BLaER1 treated with 17β-estradiol and CSF1 and Interleukin-3, amounts not matched to agents 10 nM and 100 nM (cell line): ENCODE measurements around the gene DAPK2.
A peak's percentile ranks its signal among the peaks of the same experiment; 100 is the strongest.
"Not testable (repeated sequence)": the region's sequence is repeated elsewhere in the genome, so short reads cannot be mapped to it uniquely, and the experiment has no call there.

Source experiments
- H3K27ac ChIP-seq, 11 experiments: shearing (Covaris generic); formaldehyde crosslinking; 2 replicates each; pipeline ENCODE4 v1.8.1; 2022
- H3K27me3 ChIP-seq, 11 experiments: shearing (Covaris generic); formaldehyde crosslinking; 2 replicates each; pipeline ENCODE4 v1.8.1; 2022
- H3K36me3 ChIP-seq, 11 experiments: shearing (Covaris generic); formaldehyde crosslinking; 2 replicates each; pipeline ENCODE4 v1.8.1; 2022
- H3K4me1 ChIP-seq, 10 experiments: shearing (Covaris generic); formaldehyde crosslinking; 2 replicates each; pipeline ENCODE4 v1.8.1; 2022
- H3K4me2 ChIP-seq, 11 experiments: shearing (Covaris generic); formaldehyde crosslinking; 2 replicates each; pipeline ENCODE4 v1.8.1; 2022
- H3K4me3 ChIP-seq, 10 experiments: shearing (Covaris generic); formaldehyde crosslinking; 2 replicates each; pipeline ENCODE4 v1.8.1; 2022
- H3K9ac ChIP-seq, 11 experiments: shearing (Covaris generic); formaldehyde crosslinking; 2 replicates each; pipeline ENCODE4 v1.8.1; 2022
- H3K9me3 ChIP-seq, 11 experiments: shearing (Covaris generic); formaldehyde crosslinking; replicated peaks in 1 of 11; 2 replicates each; pipeline ENCODE4 v1.8.1; 2022
- H4K20me1 ChIP-seq, 11 experiments: shearing (Covaris generic); formaldehyde crosslinking; 2 replicates each; pipeline ENCODE4 v1.8.1; 2022
- Cebpa-rat ChIP-seq, 11 experiments: shearing (Covaris generic); IDR thresholded peaks; 2 replicates each; pipeline ENCODE4 v1.8.1; 2022

The DAPK2 gene

DNA sequence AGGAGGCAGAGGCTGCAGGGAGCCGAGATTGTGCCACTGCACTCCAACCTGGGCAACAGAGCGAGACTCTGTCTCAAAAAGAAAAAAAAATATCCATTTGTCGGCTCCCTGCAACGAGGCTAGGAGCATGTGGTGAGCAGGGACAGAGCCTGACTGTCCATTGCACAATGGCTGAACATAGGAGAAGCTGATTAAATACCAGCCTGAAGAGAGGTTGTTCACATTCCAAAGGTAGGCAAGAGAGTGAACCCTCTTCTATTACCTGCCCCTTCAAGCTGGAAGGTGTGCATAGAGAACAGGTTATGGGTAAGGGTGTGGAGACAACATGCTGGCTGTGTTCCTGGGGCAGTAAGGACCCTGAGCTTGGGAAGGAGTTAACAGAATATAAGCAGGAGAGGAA is 78.7 kb downstream of the DAPK2 start:
- no peak for TF ChIP-seq Cebpa-rat (IDR thresholded peaks at IDR 0.05)
- Histone ChIP-seq H3K4me3 (no peak overlapping the region), H3K4me2 (no peak overlapping the region), H3K27me3 (no peaks in the 10 kb centered on the region), H3K9me3 (peaks cover 27 to 37% (median 30%) of the 10 kb centered on the region in 11 experiments), H4K20me1 (no peaks in the 10 kb centered on the region), H3K9ac (no peak overlapping the region), H3K27ac (no peak overlapping the region), H3K4me1 (peaks cover 0 to 18% (median 13%) of the 10 kb centered on the region in 10 experiments; a peak in 12 of 20 replicates), H3K36me3 (no peaks in the 10 kb centered on the region)

DNA sequence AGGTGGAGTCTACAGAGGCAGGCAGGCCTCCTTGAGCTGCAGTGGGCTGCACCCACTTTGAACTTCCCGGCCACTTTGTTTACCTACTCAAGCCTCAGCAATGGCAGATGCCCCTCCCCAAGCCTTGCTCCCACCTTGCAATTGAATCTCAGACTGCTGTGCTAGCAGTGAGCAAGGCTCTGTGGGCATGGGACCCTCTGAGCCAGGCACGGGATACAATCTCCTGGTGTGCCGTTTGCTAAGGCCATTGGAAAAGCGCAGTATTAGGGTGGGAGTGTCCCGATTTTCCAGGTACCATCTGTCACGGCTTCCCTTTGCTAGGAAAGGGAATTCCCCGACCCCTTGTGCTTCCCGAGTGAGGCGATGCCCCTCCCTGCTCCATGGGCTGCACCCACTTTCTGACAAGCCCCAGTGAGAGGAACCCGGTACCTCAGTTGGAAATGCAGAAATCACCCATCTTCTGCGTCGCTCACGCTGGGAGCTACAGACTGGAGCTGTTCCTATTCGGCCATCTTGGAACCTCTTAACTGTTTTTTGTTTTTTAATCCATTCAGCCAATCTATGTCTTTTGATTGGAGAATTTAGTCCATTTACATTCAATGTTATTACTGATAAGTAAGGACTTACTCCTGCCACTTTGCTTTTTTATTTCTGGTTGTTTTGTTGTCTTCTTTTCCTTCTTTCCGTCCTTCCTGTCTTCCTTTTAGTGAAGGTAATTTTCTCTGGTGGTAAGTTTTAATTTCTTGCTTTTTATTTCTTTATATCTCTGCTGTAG is 83.2 kb downstream of the DAPK2 start:
- H3K27me3 ChIP-seq, H3K4me3 ChIP-seq, H3K4me2 ChIP-seq, H3K36me3 ChIP-seq, H4K20me1 ChIP-seq, H3K4me1 ChIP-seq, H3K9ac ChIP-seq, H3K27ac ChIP-seq: not testable (repeated sequence)
- peaks cover 27 to 42% (median 31%) of the 10 kb centered on the region in 11 experiments for H3K9me3 ChIP-seq

DNA sequence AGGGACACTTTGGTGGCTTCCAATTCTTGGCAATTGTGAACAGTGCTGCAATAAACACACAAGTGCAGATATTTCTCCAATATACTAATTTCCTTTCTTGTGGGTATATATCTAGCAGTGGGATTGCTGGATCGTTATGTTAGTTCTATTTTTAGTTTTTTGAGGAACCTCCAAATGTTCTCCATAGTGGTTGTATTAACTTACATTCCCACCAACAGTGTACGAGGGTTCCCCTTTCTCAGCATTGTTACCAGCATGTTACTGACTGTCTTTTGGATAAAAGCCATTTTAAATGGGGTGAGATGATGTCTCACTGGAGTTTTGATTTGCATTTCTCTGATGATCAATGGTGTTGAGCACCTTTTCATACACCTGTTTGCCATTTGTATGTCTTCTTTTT is 92.8 kb downstream of the DAPK2 start:
- Histone ChIP-seq H3K4me2 (peak overlapping the region in 4 of 11 experiments; percentile 11 to 47 (median 23); a peak in 4 of 22 replicates), H3K9me3 (peaks cover 0 to 14% (median 3%) of the 10 kb centered on the region in 11 experiments; a peak in 6 of 22 replicates), H3K9ac (no peak overlapping the region), H3K4me1 (peaks cover 10 to 44% (median 31%) of the 10 kb centered on the region in 10 experiments), H3K27me3 (no peaks in the 10 kb centered on the region), H3K27ac (no peak overlapping the region), H3K36me3 (no peaks in the 10 kb centered on the region), H4K20me1 (no peaks in the 10 kb centered on the region), H3K4me3 (no peak overlapping the region)
- no peak for TF ChIP-seq Cebpa-rat (IDR thresholded peaks at IDR 0.05)

DNA sequence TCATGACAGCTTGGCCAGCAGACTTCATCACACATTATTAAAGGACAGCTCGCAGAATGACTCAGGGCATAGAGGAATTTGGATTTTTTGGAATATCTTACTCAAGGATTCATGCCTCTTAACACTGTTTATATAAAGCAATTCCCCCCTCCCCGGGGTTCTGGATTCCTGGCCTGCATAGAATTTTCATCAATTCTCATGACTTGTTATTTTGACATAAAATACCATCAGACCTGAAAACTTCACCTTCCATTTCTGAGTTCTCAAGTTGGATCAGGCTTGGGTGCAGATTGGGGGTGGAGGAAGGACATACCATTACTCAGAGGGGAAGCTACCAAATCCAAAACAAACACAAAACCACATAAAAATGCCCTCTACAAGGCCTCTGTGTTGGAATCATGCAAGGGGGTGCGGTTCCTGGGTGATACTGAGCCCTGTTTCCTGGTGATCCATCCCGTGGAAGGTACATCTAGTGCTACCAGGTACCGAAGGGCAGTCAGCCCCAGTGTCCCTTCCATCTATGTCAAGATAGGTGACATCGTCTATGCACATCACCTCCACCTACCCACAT is 95.3 kb downstream of the DAPK2 start:
- Histone ChIP-seq H3K9me3 (peaks cover 0 to 4% (median 0%) of the 10 kb centered on the region in 11 experiments; a peak in 2 of 22 replicates), H3K4me3 (no peak overlapping the region), H3K36me3 (no peaks in the 10 kb centered on the region), H3K27me3 (no peaks in the 10 kb centered on the region), H4K20me1 (no peaks in the 10 kb centered on the region), H3K4me1 (peaks cover 11 to 47% (median 34%) of the 10 kb centered on the region in 10 experiments), H3K4me2 (peak overlapping the region in 5 of 11 experiments; percentile 9 to 56 (median 27); a peak in 7 of 22 replicates), H3K9ac (no peak overlapping the region), H3K27ac (no peak overlapping the region)
- no peak for TF ChIP-seq Cebpa-rat (IDR thresholded peaks at IDR 0.05)

DNA sequence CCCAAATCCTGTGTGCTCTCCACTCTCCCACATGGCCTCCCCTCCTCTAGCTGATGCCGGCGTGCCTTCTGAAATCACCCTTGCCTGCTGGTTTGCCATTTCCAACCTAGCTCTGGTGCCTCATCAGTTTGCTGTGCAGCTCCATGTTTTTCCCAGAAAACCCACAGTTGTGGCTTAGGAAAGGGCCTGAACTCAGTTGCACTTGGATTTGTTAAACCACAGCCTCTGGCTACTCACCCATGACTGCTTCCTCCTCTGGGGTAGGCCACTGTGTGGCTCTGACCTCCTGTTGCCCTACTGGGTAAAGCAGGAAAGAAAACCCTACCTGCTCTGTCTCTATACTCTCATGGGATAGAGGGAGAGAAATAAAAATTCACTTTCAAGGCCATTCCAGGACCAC is 97.3 kb downstream of the DAPK2 start:
- TF ChIP-seq Cebpa-rat (IDR thresholded peaks at IDR 0.05) = no peak
- Histone ChIP-seq H3K9ac (no peak overlapping the region), H3K4me3 (no peak overlapping the region), H3K27ac (peak overlapping the region in 2 of 11 experiments; percentile 1 to 30; a peak in 4 of 22 replicates), H3K27me3 (no peaks in the 10 kb centered on the region), H3K36me3 (no peaks in the 10 kb centered on the region), H3K4me1 (peaks cover 11 to 47% (median 34%) of the 10 kb centered on the region in 10 experiments), H4K20me1 (no peaks in the 10 kb centered on the region), H3K4me2 (peak overlapping the region; percentile 40 to 74 (median 69)), H3K9me3 (peaks cover 0 to 4% (median 0%) of the 10 kb centered on the region in 11 experiments; a peak in 2 of 22 replicates)

DNA sequence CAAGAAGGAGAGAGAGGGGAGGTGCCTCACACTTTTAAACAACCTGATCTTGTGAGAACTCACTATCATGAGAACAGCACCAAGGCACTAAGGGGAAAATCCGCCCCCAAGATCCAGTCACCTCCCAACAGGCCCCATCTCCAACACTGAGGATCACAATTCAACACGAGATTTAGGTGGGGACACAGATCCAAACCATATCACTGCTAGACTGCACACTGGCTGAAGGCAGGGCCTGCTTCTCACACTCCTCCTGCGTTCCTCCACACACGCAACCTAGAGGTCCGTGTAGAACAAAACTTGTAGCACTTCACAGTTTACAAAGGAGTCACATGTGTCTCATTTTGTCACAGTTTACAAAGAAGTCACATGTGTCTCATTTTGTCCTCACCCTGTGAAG is 97.8 kb downstream of the DAPK2 start:
- Histone ChIP-seq H3K4me3 (no peak overlapping the region), H3K36me3 (no peaks in the 10 kb centered on the region), H3K4me1 (peaks cover 11 to 42% (median 32%) of the 10 kb centered on the region in 10 experiments), H3K27ac (peak overlapping the region in 2 of 11 experiments; percentile 1 to 30; a peak in 4 of 22 replicates), H3K9ac (no peak overlapping the region), H3K4me2 (peak overlapping the region; percentile 40 to 74 (median 69)), H3K9me3 (peaks cover 0 to 4% (median 0%) of the 10 kb centered on the region in 11 experiments; a peak in 2 of 22 replicates), H3K27me3 (no peaks in the 10 kb centered on the region), H4K20me1 (no peaks in the 10 kb centered on the region)
- no peak for TF ChIP-seq Cebpa-rat (IDR thresholded peaks at IDR 0.05)

DNA sequence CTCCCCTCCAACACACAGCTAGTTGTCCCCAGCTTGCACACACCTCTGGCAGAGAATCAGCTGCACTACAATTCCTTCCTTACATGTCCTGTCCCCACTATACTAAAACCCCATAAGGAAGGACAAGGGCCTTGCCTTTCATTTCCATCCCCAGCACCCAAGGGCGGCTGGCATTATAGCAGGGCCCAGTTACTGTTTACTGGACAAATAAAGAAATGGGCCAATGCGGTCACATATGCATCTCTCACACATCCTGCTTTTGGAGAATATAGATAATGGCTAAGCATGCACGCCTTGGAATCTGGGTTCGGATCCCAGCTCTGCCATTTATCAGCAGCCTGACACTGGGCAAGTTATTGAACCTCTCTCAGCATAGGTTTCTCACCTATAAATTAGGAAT is 99.1 kb downstream of the DAPK2 start:
- Histone ChIP-seq H3K27ac (no peak overlapping the region), H3K36me3 (no peaks in the 10 kb centered on the region), H3K4me1 (peaks cover 11 to 32% (median 24%) of the 10 kb centered on the region in 10 experiments), H3K4me2 (no peak overlapping the region), H4K20me1 (no peaks in the 10 kb centered on the region), H3K9ac (no peak overlapping the region), H3K4me3 (no peak overlapping the region), H3K27me3 (no peaks in the 10 kb centered on the region), H3K9me3 (peaks cover 0 to 4% (median 0%) of the 10 kb centered on the region in 11 experiments; a peak in 2 of 22 replicates)
- no peak for TF ChIP-seq Cebpa-rat (IDR thresholded peaks at IDR 0.05)

DNA sequence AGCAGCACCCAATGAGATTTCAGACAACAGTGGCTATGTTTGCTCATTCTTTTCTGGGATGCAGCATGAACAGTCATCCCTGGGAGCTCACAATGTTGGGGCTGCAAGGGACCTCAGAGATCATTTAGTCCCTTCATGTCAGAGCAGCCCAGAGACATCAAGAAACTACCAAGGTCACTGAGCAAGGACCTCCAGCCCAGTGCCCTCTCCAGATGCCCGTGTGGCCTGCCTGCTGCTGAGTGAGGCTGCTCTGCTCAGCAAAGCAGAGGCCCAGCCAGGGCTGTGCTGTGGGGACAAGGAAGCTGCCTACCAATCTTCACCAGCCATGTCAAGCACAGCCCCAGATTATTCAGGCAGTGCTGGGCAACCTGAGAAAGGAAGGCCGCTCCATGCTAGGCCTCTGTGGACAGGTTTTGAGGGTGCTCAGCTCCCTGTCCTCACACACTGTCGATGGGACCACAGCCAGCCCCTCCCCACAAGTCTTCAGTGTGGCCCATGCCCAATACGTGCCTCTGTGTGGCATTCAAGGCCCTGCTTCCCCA is 99.7 kb downstream of the DAPK2 start:
- no peaks in the 10 kb centered on the region for H3K36me3 ChIP-seq
- no peak overlapping the region for H3K9ac ChIP-seq
- no peak for TF ChIP-seq Cebpa-rat (IDR thresholded peaks at IDR 0.05)
- H3K4me2 ChIP-seq = no peak overlapping the region
- no peaks in the 10 kb centered on the region for H3K27me3 ChIP-seq
- H3K4me1 ChIP-seq = peaks cover 10 to 26% (median 19%) of the 10 kb centered on the region in 10 experiments
- peaks cover 0 to 4% (median 0%) of the 10 kb centered on the region in 11 experiments; a peak in 2 of 22 replicates for H3K9me3 ChIP-seq
- no peaks in the 10 kb centered on the region for H4K20me1 ChIP-seq
- H3K4me3 ChIP-seq = no peak overlapping the region
- no peak overlapping the region for H3K27ac ChIP-seq

DNA sequence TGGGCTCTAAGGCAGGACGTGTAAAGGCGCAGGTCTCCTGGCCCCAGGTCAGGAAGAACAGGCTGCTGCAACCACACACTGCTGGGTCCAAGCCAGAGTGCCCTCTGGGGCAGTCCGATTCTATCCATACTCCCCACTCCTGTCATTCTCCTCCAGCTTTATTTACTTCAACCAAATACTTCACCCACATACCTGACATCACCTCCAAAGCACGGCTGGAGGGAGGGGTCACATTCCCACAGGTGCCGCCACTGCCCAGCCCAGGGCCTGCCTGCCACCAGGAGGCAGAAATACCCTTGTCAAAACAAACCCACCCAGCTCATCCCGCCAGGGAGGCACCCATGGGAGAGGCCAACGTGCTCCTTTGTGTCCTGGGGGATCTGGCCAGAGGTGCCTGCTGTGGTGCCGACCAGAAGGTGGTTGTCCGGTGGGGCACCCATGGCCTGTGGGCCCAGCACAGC is 100.4 kb downstream of the DAPK2 start:
- no peak overlapping the region for H3K27ac ChIP-seq
- H3K27me3 ChIP-seq = no peaks in the 10 kb centered on the region
- H3K4me1 ChIP-seq = peaks cover 10 to 19% (median 14%) of the 10 kb centered on the region in 10 experiments
- TF ChIP-seq Cebpa-rat (IDR thresholded peaks at IDR 0.05) = no peak
- no peak overlapping the region for H3K4me3 ChIP-seq
- no peak overlapping the region for H3K4me2 ChIP-seq
- H3K9ac ChIP-seq = no peak overlapping the region
- no peaks in the 10 kb centered on the region for H3K9me3 ChIP-seq
- H4K20me1 ChIP-seq = no peaks in the 10 kb centered on the region
- H3K36me3 ChIP-seq = no peaks in the 10 kb centered on the region
